GM19025 (cell line): ENCODE data around the gene HIPK2.

ENCODE experiments used
- ATAC-seq: cut with Tn5 transposase; IDR thresholded peaks from one replicate; pipeline ENCODE4 v1.9.1; 2021; ENCODE audit warnings: mild to moderate bottlenecking, low read depth, moderate library complexity; ENCODE audit not compliant: unreplicated experiment

HIPK2 gene

GRCh38 chr7:139777948-139778841 is at the start of gene HIPK2:
Gene HIPK2, minus strand, starts transcription at chr7:139777998. Its CDS starts 375 bp downstream, at chr7:139777623.
- peak; percentile 64 for ATAC-seq

DNA sequence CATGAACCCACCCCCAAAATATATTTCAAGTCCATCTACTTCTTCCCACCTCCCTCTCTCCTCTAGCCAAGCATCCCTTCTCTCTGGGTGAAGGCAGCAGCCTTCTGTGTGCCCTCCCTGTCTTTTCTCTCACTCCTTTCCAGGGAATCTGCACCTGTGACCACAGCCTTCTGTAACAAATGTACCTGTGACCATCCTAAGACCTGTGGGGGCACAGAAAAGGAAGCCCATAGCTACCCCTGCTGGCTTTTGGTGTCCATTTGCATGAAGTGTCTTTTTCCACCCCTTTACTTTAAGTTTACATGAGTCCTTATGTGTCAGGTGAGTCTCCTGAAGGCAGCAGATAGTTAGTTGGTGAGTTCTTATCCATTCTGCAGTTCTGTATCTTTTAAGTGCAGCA is 49.2 kb upstream of the HIPK2 start:
- ATAC-seq = no peak

- no peak for ATAC-seq
These were observed 48.0 kb upstream of the HIPK2 start for GRCh38 chr7:139825666-139826290.

DNA sequence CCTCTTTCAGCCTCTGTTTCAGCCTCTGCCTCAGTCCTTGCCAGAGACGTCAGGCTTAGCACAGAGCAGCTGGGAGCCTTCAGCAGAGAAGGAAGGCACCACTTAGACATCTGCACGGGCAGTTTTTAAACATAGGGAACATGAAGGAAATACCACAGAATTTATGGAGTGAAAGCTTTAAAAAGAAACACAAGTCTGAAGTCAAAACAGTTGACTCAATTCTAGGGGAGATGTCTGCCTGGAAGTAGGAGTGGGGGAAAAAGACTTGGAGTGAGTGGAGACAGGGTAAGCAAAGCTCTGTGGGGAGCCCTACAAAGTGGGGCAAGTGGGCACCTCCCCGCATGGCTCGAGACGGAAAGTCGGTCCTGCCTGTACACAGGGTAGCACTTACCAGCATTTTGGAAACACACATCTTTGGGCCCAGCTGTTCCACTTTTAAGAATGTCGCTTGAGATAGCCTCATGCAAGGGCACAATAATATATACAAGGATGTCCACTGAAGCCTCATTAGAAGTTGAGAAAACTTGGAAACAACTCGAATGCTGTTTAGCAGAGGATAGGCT is 46.2 kb upstream of the HIPK2 start:
- ATAC-seq = no peak

- ATAC-seq = no peak
These were observed 45.1 kb upstream of the HIPK2 start for GRCh38 chr7:139822855-139823254.

GRCh38 chr7:139821349-139822105 is 43.7 kb upstream of the HIPK2 start:
- no peak for ATAC-seq

- ATAC-seq = no peak
These were observed 42.3 kb upstream of the HIPK2 start for GRCh38 chr7:139820089-139820488.

DNA sequence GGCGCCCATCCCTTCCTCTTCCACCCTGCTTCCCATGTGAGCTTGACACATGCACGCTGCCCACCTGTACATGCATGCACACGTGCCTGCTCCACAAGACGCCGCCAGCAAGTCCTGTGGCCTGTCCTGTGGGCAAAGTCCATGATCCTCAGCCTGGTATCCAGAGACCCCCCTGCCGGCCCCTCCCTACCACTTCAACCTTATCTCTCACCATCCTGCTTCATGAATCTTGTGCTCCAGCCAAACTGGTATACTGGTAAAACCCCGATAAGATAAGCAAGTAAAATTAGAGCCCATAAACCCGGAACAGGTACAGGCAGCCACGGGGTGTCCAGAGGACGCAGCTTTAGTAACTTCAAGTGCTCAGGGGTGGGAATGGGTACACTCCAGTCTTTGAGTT is 39.5 kb upstream of the HIPK2 start:
- no peak for ATAC-seq

DNA sequence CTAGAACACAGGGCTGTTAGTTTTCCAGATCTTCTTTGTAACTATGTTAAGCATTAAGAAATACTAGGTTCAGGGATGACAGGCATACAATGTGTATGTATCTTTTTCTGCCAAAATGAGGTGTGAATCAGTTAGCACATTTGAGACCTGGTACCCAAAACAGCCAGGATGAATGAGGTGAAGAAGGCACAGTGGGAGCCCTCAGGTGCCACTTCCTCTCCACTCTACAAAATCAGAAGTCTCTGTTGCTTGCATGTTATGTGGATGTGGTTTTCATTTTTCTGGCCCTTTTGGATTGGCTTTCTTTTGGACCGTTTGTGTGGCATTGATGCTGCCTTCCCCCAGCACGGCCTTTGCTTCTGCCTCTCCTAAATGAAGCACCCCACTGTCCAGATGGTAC is 35.9 kb upstream of the HIPK2 start:
- ATAC-seq = no peak

- ATAC-seq = no peak
These were observed 35.4 kb upstream of the HIPK2 start for GRCh38 chr7:139813151-139813550.

DNA sequence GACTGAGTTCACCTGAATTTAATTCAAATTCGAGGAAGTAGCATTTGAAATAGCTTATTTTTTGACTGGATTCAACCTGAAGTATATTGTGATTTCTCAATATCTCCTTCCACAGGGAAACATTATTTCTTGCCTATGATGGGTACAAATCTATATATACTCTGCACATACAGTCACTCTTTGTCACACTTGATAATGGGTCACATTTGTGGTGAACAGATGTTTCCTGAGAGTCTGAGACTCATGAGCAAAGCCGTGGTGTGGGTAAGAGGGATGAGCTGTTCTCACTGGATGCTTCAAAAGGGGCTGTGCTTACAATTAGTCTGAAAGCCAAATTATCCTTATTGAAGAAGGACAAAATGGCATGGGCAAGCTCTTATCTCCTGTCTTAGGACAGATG is 33.3 kb upstream of the HIPK2 start:
- ATAC-seq = no peak

- ATAC-seq = no peak
These were observed 31.1 kb upstream of the HIPK2 start for GRCh38 chr7:139808846-139809442.

GRCh38 chr7:139808427-139808826 is 30.6 kb upstream of the HIPK2 start:
- no peak for ATAC-seq

DNA sequence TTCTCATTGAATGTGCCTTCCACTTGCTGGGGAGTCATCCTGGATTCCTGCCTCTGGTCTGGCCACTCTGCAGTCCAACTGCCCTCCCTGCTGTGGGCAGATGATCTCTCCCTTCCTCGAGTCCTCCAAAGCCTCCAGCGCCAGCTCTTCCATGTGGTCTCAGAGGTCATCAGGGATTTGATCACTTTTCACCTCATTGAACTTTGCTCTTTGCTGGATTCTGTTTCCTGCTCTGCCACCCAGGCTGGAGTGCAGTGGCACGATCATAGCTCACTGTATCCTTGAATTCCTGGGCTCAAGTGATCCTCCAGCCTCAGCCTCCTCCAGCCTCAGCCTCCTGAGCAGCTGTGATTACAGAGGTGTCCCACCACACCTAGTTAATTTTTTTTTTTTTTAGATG is 29.2 kb upstream of the HIPK2 start:
- ATAC-seq = no peak

GRCh38 chr7:139804571-139804970 is 26.8 kb upstream of the HIPK2 start:
- no peak for ATAC-seq

DNA sequence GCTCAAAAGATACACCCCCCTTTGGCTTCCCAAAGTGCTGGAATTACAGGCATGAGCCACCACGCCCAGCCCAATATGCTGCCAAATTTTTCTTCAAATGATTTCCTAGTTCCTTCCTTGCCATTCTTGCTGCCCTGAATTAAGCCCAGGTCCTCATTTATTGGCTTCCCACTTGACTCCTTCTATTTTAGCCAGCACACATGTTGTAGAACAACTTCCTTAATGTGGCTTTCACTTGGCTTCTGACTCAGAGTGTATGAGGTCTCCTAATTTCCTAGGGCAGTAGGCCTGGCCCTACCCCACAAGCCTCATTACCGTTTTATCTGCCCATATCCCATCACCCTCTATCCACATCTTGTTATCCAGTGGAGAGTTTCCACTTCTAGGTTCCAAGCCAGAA is 21.8 kb upstream of the HIPK2 start:
- no peak for ATAC-seq

GRCh38 chr7:139798892-139799291 is 21.1 kb upstream of the HIPK2 start:
- no peak for ATAC-seq

DNA sequence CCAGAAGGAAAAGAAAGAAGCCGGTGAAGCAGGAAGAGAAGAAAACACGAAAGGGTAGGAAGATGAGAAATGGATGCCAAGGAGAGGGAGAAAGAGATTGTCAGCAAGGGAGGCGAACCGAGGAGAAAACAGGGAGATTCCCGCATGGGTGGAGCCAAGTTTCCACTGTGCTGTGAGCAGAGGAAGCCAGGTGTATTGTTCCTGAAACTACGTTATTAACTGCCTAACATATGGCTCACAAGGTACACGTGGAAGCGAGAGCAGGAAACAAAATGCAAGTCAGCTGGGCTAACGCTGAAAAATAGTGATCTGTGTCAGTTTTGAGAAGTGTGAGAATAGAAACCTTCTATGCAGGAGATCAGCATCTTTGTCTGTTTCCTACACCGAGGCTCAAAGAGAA is 20.4 kb upstream of the HIPK2 start:
- ATAC-seq = no peak

- no peak for ATAC-seq
These were observed 19.8 kb upstream of the HIPK2 start for GRCh38 chr7:139797607-139798006.

GRCh38 chr7:139791316-139791715 is 13.5 kb upstream of the HIPK2 start:
- ATAC-seq = no peak

DNA sequence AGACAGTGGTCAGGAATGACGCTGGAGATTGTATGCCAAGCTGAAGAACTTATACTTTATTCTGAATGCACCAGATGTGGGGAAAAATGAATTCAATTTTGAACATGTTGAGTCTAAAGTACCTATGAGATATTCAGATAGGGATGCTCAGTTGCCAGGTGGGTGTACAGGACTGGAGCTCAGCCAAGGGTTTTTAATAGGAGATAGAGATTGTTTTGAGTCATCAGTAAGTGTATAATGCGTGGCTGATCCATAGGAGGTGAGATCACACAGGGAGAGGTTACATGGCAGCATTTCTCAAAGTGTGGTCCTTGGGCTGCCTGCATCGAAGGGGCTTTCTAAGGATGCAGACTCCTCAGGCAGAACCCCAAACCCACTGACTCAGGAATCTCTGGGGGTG is 6.8 kb upstream of the HIPK2 start:
- no peak for ATAC-seq
